CD4-positive, alpha-beta memory T cell (primary cell): ENCODE data around the gene USP16. TPM values are rescaled to one million over a fixed set of nuclear protein-coding genes. Genes with fewer than 3 reads are reported as not detected.

Experiments used
- CTCF ChIA-PET: fragments of 350-600 bp; sonication (Branson Sonifier 250); formaldehyde crosslinking; loops from one replicate; lab custom pipeline; 2021; ENCODE audit warnings: inconsistent platforms; ENCODE audit not compliant: partially characterized antibody; lab: Charles Lee
- POLR2A ChIA-PET: fragments of 350-600 bp; sonication (Branson Sonifier 250); formaldehyde crosslinking; loops from one replicate; lab custom pipeline; 2021; ENCODE audit not compliant: partially characterized antibody; lab: Charles Lee
- DNase-seq, 5 donors: peaks; one replicate each; pipeline versions ENCODE4 v3.0.0 to v3.0.0-alpha.2; 2020 to 2022; ENCODE audit warnings: mixed read lengths in 1 of 5
- H3K27ac ChIP-seq: one replicate; pipeline ENCODE4 v1.7.0; 2013; ENCODE audit warnings: low read depth, low read length
- H3K27me3 ChIP-seq: 2 replicates; pipeline ENCODE4 v1.7.0; 2013; ENCODE audit warnings: mild to moderate bottlenecking, low read length, moderate library complexity; ENCODE audit not compliant: insufficient read depth
- H3K36me3 ChIP-seq: 2 replicates; pipeline ENCODE4 v1.7.0; 2013; ENCODE audit warnings: mild to moderate bottlenecking, low read length, moderate library complexity; ENCODE audit not compliant: insufficient read depth
- H3K4me1 ChIP-seq: 2 replicates; pipeline ENCODE4 v1.7.0; 2013; ENCODE audit warnings: mild to moderate bottlenecking, low read length, moderate library complexity; ENCODE audit not compliant: insufficient read depth
- H3K4me3 ChIP-seq, 2 donors: one replicate each; pipeline ENCODE4 v1.7.0; 2013; ENCODE audit warnings: low read length in 2 of 2, mild to moderate bottlenecking in 1 of 2
- H3K9me3 ChIP-seq, 2 donors: one replicate each; pipeline ENCODE4 v1.7.0; 2013; ENCODE audit warnings: low read length in 2 of 2, control low read depth in 1 of 2; ENCODE audit not compliant: control insufficient read depth in 1 of 2
- H3K27ac Mint-ChIP-seq, 7 donors: one replicate each; pipeline ENCODE4 v1.8.0; 2020 to 2021; ENCODE audit warnings: mixed read lengths in 7 of 7, mild to moderate bottlenecking in 6 of 7, inconsistent platforms in 3 of 7, moderate library complexity in 3 of 7
- H3K27me3 Mint-ChIP-seq, 2 donors: one replicate each; pipeline ENCODE4 v1.8.0; 2020 to 2021; ENCODE audit warnings: mixed read lengths in 2 of 2
- H3K36me3 Mint-ChIP-seq, 2 donors: one replicate each; pipeline ENCODE4 v1.8.0; 2020 to 2021; ENCODE audit warnings: mixed read lengths in 2 of 2, inconsistent platforms in 1 of 2, mild to moderate bottlenecking in 1 of 2
- H3K4me1 Mint-ChIP-seq, 4 donors: one replicate each; pipeline ENCODE4 v1.8.0; 2020 to 2021; ENCODE audit warnings: mixed read lengths in 4 of 4, mild to moderate bottlenecking in 1 of 4
- H3K4me3 Mint-ChIP-seq, 8 donors: one replicate each; pipeline ENCODE4 v1.8.0; 2020 to 2021; ENCODE audit warnings: mixed read lengths in 8 of 8, mild to moderate bottlenecking in 7 of 8, moderate library complexity in 6 of 8, inconsistent platforms in 3 of 8
- H3K9me3 Mint-ChIP-seq, 8 donors: one replicate each; pipeline ENCODE4 v1.8.0; 2020 to 2021; ENCODE audit warnings: mixed read lengths in 8 of 8, mild to moderate bottlenecking in 5 of 8, inconsistent platforms in 3 of 8, moderate library complexity in 1 of 8
- intact Hi-C: fragments of 100-400 bp; cut with micrococcal nuclease; formaldehyde crosslinking; loops from one replicate; pipeline ENCODE4 v1.15.1; 2023
- polyA plus RNA-seq, 2 donors: library from polyadenylated mRNA; unstranded; fragments of 300-500 nt; fragmentation: Illumina TruSeq; gene quantifications; one replicate each; pipeline ENCODE4 v1.2.3, GENCODE V29; 2021
- total RNA-seq, 2 experiments: library from RNA; stranded (reverse); gene quantifications; one replicate each; pipeline ENCODE4 v1.2.3, GENCODE V29; 2021

USP16 gene
- total and polyA plus RNA-seq, 4 experiments from 2014 or later, result 19.6 to 57.2 (median 46.6) TPM

GRCh38 chr21:29085106-29085752 lies 60.8 kb downstream of the USP16 start:
- H3K9me3 ChIP-seq, result no peaks in the 10 kb centered on the region
- no peak overlapping the region for H3K27ac ChIP-seq
- no peak overlapping the region for H3K4me3 Mint-ChIP-seq
- DNase-seq, result no peak
- H3K4me1 ChIP-seq, result peaks cover 30% of the 10 kb centered on the region
- POLR2A ChIA-PET, result no interaction called here
- H3K4me3 ChIP-seq, result no peak overlapping the region
- H3K27me3 Mint-ChIP-seq, result no peaks in the 10 kb centered on the region
- H3K36me3 ChIP-seq, result no peaks in the 10 kb centered on the region
- H3K4me1 Mint-ChIP-seq, result peaks cover 2 to 34% (median 15%) of the 10 kb centered on the region in 4 donors
- CTCF ChIA-PET, result interaction anchor here (0.6 to 15.1 kb wide), 2 partner anchors 20 to 289 kb away, joined by 3 to 241 read pairs; no protein-coding TSS in a partner anchor
- peak overlapping the region in 1 of 7 donors; percentile 41 for H3K27ac Mint-ChIP-seq
- H3K36me3 Mint-ChIP-seq, result peaks cover 6 to 8% of the 10 kb centered on the region in 2 donors
- no peaks in the 10 kb centered on the region for H3K27me3 ChIP-seq
- intact Hi-C loops, result no loop called here
- H3K9me3 Mint-ChIP-seq, result no peaks in the 10 kb centered on the region

DNA sequence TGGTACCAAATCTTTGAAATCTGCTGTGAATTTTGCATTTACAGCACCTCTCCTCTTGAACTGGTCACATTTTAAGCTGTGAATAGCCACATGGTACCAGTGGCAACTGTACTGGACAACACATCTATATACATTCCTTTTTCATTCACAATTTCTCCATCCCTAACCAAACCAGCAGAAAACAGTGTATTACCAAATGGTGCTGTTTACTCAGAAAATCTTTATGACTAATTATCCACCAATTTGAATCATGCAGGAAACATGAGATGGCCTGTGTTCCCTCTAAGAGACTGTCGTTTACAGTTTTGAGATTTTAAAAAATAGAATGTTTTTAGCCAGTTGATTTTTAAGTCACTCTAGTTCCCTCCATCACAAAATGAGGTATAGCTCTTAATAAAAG lies 66.6 kb downstream of the USP16 start:
- Histone ChIP-seq H3K36me3 (no peaks in the 10 kb centered on the region), H3K4me3 (no peak overlapping the region), H3K27ac (no peak overlapping the region), H3K9me3 (no peaks in the 10 kb centered on the region), H3K4me1 (no peaks in the 10 kb centered on the region), H3K27me3 (no peaks in the 10 kb centered on the region)
- Mint-ChIP-seq H3K9me3 (no peaks in the 10 kb centered on the region), H3K27me3 (no peaks in the 10 kb centered on the region), H3K36me3 (peaks cover 10 to 30% of the 10 kb centered on the region in 2 donors), H3K4me1 (no peaks in the 10 kb centered on the region), H3K4me3 (no peak overlapping the region), H3K27ac (no peak overlapping the region)
- no peak for DNase-seq
- intact Hi-C loops, result no loop called here
- POLR2A ChIA-PET, result no interaction called here
- CTCF ChIA-PET, result interaction anchor here (1.3 to 15.1 kb wide), 9 partner anchors 9 to 283 kb away, joined by 3 to 241 read pairs (median 7); no protein-coding TSS in a partner anchor

DNA sequence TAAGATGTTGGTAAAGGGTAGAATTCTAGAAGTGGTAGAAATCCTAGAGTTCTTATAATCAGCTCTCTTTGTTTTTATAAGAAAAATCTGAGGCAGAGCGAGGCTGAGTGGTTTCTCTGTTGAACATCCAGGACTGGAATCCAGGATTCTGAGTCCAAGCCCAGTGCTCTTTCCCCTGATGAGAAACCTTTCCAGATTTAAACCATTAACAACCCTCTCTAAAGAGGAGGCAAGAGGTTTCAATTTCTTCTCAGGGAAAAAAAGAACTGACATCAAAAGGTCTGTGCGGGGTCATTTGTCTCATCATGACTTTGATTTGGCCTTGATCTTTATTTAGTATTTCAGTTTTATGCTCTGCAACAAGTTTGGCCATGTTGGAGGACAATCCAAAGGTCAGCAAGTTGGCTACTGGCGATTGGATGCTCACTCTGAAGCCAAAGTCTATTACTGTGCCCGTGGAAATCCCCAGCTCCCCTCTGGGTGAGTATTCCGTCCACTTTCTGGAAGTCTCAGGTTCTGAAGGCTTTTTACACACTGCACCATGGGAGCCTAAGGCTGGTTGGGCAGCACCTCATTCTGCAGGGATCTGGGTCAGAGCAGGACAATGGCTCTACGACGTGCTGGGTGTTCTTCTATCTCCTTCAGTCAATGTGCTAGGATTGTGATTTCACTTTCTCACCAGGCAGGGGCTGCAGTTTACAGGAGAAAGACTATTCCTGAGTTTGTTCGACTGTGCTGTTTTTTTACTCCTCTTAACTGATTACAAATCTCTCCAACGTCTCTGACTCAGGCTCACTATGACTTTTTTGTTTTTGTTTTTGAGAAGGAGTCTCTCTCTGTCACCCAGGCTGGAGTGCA lies 67.9 kb downstream of the USP16 start:
- Mint-ChIP-seq H3K27ac (no peak overlapping the region), H3K27me3 (no peaks in the 10 kb centered on the region), H3K36me3 (peaks cover 4 to 26% of the 10 kb centered on the region in 2 donors)

DNA sequence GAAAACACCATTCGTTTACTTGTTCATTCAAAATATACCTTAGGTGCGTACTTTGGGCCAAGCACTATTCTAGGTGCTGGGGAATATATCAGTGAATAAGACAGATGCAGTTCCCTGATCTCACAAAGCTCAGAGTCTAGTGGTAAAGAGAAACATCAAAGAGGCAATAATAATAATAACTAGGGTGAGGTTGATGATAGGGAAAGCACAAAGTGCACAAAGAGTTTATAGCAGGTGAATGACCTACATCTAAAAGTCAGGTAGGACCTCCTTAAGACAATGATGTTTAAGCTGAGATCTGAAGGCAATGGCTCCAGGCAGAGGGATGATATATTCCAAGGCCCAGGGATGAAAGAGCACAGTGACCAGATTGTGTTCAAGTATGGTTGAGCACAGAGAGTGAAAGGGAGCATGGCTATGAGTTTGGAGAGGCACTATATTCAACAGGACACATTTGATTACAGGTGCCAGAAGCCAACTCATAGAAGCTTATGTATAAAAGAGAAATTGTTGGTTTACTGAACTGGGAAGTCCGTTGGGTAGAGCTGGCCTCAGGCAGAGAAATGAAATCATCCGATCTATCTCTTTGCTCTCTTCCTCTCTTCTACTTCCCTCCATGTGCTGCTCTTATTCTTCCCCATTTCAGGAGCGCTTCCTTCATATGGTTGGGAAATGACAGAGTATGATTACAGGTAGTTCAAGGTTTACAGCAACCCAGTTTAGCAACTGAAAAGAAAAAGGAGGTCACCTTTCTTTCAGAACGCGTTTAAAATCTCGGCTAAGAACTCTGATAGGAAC lies 71.9 kb downstream of the USP16 start:
- ChIA-PET POLR2A (no interaction called here), CTCF (interaction anchor here (0.9 to 15.1 kb wide), 5 partner anchors 9 to 278 kb away, joined by 3 to 241 read pairs (median 3); no protein-coding TSS in a partner anchor)
- intact Hi-C loops, result no loop called here
- Mint-ChIP-seq H3K9me3 (no peaks in the 10 kb centered on the region), H3K4me3 (no peak overlapping the region), H3K36me3 (peaks cover 7 to 27% of the 10 kb centered on the region in 2 donors), H3K27me3 (no peaks in the 10 kb centered on the region), H3K4me1 (no peaks in the 10 kb centered on the region), H3K27ac (no peak overlapping the region)
- no peak for DNase-seq
- Histone ChIP-seq H3K27ac (no peak overlapping the region), H3K27me3 (no peaks in the 10 kb centered on the region), H3K9me3 (no peaks in the 10 kb centered on the region), H3K36me3 (no peaks in the 10 kb centered on the region), H3K4me1 (no peaks in the 10 kb centered on the region), H3K4me3 (no peak overlapping the region)

More for the DNA sequence above, 67.9 kb downstream of the USP16 start:
- Histone ChIP-seq H3K36me3 (no peaks in the 10 kb centered on the region), H3K4me3 (no peak overlapping the region), H3K4me1 (no peaks in the 10 kb centered on the region), H3K9me3 (no peaks in the 10 kb centered on the region), H3K27me3 (no peaks in the 10 kb centered on the region), H3K27ac (no peak overlapping the region)
- no peak for DNase-seq
- no peaks in the 10 kb centered on the region for H3K9me3 Mint-ChIP-seq
- no peak overlapping the region for H3K4me3 Mint-ChIP-seq
- no peaks in the 10 kb centered on the region for H3K4me1 Mint-ChIP-seq
- ChIA-PET POLR2A (no interaction called here), CTCF (interaction anchor here (1.1 to 15.1 kb wide), 8 partner anchors 13 to 282 kb away, joined by 3 to 241 read pairs (median 6); partner anchors contain the start of gene BACH1)
- intact Hi-C loops, result no loop called here

DNA sequence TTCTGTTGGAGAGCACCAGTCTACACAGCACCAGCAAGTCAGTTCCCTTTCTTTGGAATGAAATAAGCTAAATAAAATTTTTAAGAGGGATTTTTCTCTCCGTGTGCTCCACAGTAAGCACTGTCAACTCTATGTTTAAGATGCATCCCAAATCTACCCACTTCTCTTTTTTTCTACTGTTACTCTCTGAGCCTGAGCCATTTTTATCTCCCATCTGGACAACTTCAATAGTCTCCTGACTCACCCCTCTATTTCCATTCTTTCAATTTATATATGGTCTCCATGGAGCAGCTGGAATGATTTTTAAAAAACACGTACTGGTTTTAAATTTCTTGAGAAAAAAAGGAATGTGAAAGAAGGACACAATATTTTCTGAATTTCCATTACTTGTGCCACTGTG lies 73.7 kb downstream of the USP16 start:
- no peaks in the 10 kb centered on the region for H3K27me3 Mint-ChIP-seq
- Histone ChIP-seq H3K27ac (no peak overlapping the region), H3K4me1 (no peaks in the 10 kb centered on the region), H3K36me3 (no peaks in the 10 kb centered on the region), H3K4me3 (no peak overlapping the region), H3K27me3 (no peaks in the 10 kb centered on the region), H3K9me3 (no peaks in the 10 kb centered on the region)
- peaks cover 7 to 18% of the 10 kb centered on the region in 2 donors for H3K36me3 Mint-ChIP-seq
- DNase-seq, result no peak
- no peaks in the 10 kb centered on the region for H3K9me3 Mint-ChIP-seq
- no peak overlapping the region for H3K4me3 Mint-ChIP-seq
- H3K4me1 Mint-ChIP-seq, result no peaks in the 10 kb centered on the region
- CTCF ChIA-PET, result interaction anchor here (0.8 to 15.1 kb wide), 3 partner anchors 11 to 276 kb away, joined by 4 to 241 read pairs (median 6); no protein-coding TSS in a partner anchor
- intact Hi-C loops, result no loop called here
- no peak overlapping the region for H3K27ac Mint-ChIP-seq
- POLR2A ChIA-PET, result no interaction called here

GRCh38 chr21:29102791-29103257 lies 78.4 kb downstream of the USP16 start:
- Mint-ChIP-seq H3K9me3 (peaks cover 0 to 1% (median 0%) of the 10 kb centered on the region in 8 donors), H3K27ac (no peak overlapping the region), H3K4me3 (no peak overlapping the region), H3K27me3 (no peaks in the 10 kb centered on the region), H3K4me1 (no peaks in the 10 kb centered on the region), H3K36me3 (peaks cover 8 to 13% of the 10 kb centered on the region in 2 donors)
- Histone ChIP-seq H3K4me1 (no peaks in the 10 kb centered on the region), H3K27me3 (no peaks in the 10 kb centered on the region), H3K9me3 (no peaks in the 10 kb centered on the region), H3K4me3 (no peak overlapping the region), H3K27ac (no peak overlapping the region), H3K36me3 (no peaks in the 10 kb centered on the region)
- ChIA-PET POLR2A (no interaction called here), CTCF (no interaction called here)
- no peak for DNase-seq
- intact Hi-C loops, result no loop called here
